Measurements from ENCODE around the gene LBX1. TPM values are rescaled to one million over a fixed set of nuclear protein-coding genes. Genes with fewer than 3 reads are reported as not detected.
"Not testable (repeated sequence)": the region's sequence is repeated elsewhere in the genome, so short reads cannot be mapped to it uniquely, and the experiment has no call there.

The LBX1 gene
- total RNA-seq, 1 experiment from 2014 or later, result not detected

DNA sequence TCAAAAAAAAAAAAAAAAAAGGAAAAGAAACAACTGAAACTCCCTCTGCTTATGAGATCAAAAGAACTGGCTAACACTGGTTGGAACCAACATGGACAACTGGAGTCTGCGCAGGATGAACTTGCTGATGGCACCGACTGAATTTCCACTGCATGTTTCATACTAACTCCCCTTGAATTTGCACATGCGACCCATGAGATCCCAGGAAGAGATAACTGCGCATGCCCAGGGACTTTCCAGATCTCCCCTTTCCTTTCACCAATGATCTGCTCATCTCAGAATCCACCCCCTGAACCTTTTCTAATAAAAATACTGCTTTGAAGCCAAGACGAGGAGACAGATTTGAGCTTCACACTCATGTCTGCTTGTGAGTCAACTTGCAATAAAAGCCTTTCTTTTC, 20.7 kb downstream of the LBX1 start:
- no peak for DNase-seq (ENCODE audit: low spot score)

DNA sequence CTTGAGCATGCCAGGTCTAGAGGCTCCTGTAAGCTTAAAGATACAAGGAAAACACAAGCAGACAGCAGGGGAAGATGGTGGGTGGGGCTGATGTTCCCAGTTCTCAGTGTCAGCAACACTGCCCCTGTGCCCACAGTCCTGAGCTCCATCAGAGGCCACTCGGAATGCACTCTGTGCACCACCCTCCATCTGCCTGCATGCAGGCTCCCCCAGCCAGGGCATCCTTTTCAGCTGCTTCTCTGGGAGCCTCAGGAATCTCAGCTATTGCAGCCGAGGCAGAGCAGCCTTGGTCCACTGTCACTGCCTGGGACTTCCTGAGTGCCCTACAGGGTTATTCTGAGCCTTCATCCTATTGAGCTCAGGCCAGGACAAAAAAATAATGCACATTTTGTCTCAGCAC, 22.2 kb downstream of the LBX1 start:
- DNase-seq (ENCODE audit: low spot score), result no peak

DNA sequence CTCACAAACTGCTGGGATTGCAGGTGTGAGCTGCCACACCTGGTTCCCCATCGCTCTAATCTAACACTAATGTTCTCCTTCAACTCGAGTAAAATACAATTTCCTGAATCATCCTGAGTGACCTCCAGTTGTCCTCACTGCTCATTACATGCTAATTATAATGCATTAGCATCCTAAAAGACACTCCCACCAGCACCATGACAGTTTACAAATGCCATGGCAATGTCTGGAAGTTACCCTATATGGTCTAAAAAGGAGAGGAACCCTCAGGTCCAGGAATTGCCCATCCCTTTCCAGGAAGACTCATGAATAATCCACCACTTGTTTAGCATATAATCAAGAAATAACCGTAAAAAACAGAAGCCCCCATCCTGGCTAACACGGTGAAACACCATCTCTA, 26.6 kb downstream of the LBX1 start:
- not testable (repeated sequence) for DNase-seq (ENCODE audit: low spot score)

DNA sequence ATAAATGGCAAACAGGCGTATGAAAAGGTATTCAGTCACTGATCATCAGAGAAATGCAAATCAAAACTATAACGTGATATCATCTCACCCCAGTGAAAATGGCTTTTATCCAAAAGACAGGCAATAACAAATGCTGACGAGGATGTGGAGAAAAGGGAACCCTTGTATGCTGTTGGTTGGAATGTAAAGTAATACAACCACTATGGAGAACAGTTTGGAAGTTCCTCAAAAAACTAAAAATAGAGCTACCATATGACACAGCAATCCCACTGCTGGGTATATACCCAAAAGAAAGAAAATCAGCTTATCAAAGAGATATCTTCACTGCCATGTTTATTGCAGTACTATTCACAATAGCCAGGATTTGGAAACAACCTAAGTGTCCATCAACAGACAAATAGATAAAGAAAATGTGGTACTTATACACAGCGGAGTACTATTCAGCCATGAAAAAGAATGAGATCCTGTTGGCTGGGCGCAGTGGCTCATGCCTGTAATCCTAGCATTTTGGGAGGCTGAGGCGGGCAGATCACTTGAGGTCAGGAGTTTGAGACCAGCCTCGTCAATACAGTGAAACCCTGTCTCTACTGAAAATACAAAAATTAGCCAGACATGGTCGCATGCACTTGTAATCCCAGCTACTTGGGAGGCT, 30.8 kb downstream of the LBX1 start:
- DNase-seq (ENCODE audit: low spot score), result not testable (repeated sequence)

DNA sequence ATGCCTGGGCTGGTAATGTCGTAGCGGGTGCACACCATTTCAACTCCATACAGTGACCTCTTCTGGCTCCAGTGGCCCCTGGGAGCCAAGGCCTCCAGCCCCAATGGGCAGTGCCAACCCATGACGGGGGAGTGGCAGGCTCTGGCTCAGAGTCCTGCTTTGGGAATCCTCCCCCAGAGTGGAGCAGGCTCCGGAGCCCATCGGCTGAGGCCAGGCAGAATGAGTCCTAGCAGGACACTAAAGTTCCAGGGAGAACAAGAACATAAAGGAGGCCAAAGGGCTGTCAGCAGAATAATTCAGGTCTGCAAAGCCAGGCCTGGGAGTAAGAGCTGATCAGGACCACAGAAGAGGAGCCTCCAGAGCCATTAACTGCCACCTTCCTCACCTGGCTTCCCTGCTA, 33.3 kb downstream of the LBX1 start:
- no peak for DNase-seq (ENCODE audit: low spot score)

DNA sequence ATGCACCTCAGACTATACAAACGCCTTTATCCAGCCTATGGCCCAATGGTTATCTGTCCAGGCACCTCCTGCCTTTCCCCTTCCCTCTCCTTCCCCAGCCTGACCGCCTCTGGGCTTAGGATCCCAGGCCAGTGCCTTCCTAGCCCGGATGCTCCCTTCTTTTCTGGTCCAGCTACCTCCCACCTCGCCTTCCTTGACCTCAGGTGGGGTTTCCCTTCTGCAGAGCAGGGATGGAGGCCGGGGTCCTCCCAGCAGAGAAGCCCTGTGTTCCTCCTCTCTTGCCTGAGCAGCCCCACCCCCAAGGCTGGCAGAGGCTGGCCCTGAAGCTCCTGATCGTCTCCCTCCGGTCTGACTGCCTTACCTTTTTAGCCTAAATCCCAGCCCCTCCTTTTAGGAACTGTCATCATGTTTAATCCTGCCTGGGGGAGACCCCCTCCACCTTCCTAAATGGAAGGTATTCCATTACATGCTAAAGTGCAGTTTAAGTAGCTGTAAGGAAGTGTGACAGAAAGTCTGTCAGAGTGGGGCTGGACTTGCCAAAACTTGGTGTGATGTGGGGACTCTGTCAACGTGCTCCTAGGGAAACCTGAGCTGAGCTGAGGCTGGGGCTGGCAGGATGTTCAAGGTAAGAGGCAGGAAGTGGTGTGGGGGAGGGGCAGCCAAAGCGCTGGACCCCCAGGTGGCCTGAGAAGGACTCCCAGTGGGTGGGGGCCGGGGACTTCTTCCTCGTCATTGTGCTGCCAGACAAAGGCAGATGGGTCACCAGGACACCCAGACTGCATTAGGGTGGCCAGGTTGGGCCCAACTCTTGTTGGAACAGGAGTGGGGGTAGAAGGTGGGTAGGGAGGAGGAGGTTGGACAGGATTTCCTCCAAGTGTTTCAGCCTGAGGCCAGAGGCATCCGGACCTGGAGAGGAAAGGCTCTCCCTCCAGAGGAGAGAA, 39.5 kb downstream of the LBX1 start:
- DNase-seq (ENCODE audit: low spot score), result no peak

DNA sequence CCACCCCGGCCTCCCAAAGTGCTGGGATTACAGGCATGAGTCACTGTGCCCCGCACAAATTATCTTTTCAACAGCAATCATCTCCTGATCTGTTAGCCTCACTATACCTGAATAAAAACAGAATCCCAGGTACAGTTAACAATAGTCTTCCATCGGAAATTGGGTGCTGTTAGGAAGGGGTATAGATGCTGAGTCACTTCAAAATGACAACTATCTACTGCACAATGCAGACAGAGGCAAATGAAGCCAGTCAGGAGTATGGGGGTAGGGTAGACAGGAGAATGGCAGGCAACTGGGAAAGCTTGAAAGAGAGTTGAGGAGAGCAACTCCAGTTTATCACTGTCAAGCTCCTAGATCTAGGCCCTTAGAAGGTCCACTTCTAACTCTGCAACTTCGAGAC, 40.3 kb downstream of the LBX1 start:
- no peak for DNase-seq (ENCODE audit: low spot score)

DNA sequence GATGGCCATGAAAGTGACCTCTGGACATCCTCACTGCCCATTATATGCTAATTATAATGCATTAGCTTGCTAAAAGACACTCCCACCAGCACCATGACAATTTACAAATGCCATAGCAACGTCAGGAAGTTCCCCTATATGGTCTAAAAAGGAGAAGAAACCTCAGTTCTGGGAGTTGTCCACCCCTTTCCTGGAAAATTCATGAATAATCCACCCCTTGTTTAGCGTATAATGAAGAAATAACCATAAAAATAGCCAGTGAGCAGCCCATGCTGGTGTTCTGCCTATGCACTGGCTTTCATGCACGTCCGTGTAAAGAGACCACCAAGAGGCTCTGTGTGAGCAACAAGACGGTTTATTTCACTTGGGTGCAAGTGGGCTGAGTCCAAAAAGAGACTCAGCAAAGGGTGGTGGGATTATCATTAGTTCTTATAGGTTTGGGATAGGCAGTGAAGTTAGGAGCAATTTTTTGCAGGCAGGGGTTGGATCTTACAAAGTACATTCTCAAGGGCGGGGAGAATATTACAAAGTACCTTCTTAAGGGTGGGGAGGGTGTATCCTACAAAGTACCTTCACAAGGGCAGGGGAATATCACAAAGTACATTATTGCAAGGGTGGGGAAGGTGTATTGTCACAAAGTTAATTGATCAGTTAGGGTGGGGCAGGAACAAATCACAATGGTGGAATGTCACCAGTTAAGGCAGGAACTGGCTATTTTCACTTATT, 45.6 kb downstream of the LBX1 start:
- no peak for DNase-seq (ENCODE audit: low spot score)

DNA sequence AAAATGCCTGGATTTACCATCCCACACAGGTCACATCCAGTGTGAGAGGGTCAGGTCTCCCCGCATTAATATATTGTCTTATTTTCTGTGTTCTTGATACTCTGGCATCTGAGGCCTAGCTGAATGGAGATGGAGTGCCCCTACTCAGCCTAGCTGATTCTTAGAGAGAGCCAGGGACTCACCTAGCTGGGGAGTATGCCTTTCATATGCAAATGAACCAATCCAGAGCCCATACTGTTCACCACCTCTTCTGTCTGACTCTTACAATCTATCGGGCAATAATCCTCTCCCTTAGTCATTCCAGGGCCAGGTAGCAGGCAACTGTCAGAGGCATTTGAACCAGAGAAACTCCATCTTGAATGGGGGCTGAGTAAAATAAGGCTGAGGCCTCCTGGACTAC, 46.3 kb downstream of the LBX1 start:
- DNase-seq (ENCODE audit: low spot score), result no peak

Other genes with a start within 250 kb of the LBX1 start
- gene MRPL43, start 242.0 kb downstream of the LBX1 start, total RNA-seq (2014; rRNA removed; shearing (Covaris generic)), result 94.3 and 105 TPM in 2 replicates
- 6.7 and 8.0 TPM in 2 replicates for gene TWNK, start 241.9 kb downstream of the LBX1 start, total RNA-seq (2014; rRNA removed; shearing (Covaris generic))
- gene LZTS2, start 229.7 kb downstream of the LBX1 start, total RNA-seq (2014; rRNA removed; shearing (Covaris generic)), result 24.3 and 26.2 TPM in 2 replicates
- 0.21 and 0.97 TPM in 2 replicates for gene PDZD7, start 198.3 kb downstream of the LBX1 start, total RNA-seq (2014; rRNA removed; shearing (Covaris generic))
- 35.7 and 35.8 TPM in 2 replicates for gene SFXN3, start 198.2 kb downstream of the LBX1 start, total RNA-seq (2014; rRNA removed; shearing (Covaris generic))
- gene KAZALD1, start 167.5 kb downstream of the LBX1 start, total RNA-seq (2014; rRNA removed; shearing (Covaris generic)), result 10.2 and 22.5 TPM in 2 replicates
- gene TLX1, start 98.2 kb downstream of the LBX1 start, total RNA-seq (2014; rRNA removed; shearing (Covaris generic)), result not detected in 2 replicates
- 9.2 and 9.3 TPM in 2 replicates for gene BTRC, start 124.7 kb upstream of the LBX1 start, total RNA-seq (2014; rRNA removed; shearing (Covaris generic))

All from H4 (cell line).